ENCODE results near the gene MFSD11. TPM values are rescaled to one million over a fixed set of nuclear protein-coding genes. Genes with fewer than 3 reads are reported as not detected.
"Not testable (repeated sequence)": the region's sequence is repeated elsewhere in the genome, so short reads cannot be mapped to it uniquely, and the experiment has no call there.

MFSD11 gene
- total and polyA plus RNA-seq, 2 experiments from 2014 or later: 55.6 to 69.2 TPM

- no peaks in the 10 kb centered on the region for H3K27me3 ChIP-seq
- TF ChIP-seq CTCF (IDR thresholded peaks at IDR 0.05; ENCODE audit: low read depth, low read length): peak; percentile 69
Measured at GRCh38 chr17:76726776-76727718, 10.9 kb upstream of the MFSD11 start, which contains the start of gene METTL23. METTL23 (plus strand) TSS chr17:76726839; CDS start chr17:76729711, 2,872 bp downstream.

GRCh38 chr17:76727745-76728456 is 10.0 kb upstream of the MFSD11 start:
- Histone ChIP-seq H3K27ac (peak overlapping the region; percentile 92), H3K4me3 (peak overlapping the region; percentile 91), H3K4me1 (ENCODE audit: low read depth) (peaks cover 19% of the 10 kb centered on the region), H3K9me3 (ENCODE audit: low read depth) (no peaks in the 10 kb centered on the region), H3K36me3 (peaks cover 22% of the 10 kb centered on the region), H3K27me3 (no peaks in the 10 kb centered on the region)
- DNase-seq (ENCODE audit: low read depth in 1 of 2, low spot score in 1 of 2): peak in 1 of 2 donors; percentile 34
- TF ChIP-seq CTCF (IDR thresholded peaks at IDR 0.05; ENCODE audit: low read depth, low read length): no peak

More at GRCh38 chr17:76726776-76727718, 10.9 kb upstream of the MFSD11 start, which contains the start of gene METTL23:
- H3K9me3 ChIP-seq (ENCODE audit: low read depth): no peaks in the 10 kb centered on the region
- peaks cover 19% of the 10 kb centered on the region for H3K4me1 ChIP-seq (ENCODE audit: low read depth)
- peaks cover 19% of the 10 kb centered on the region for H3K36me3 ChIP-seq
- H3K4me3 ChIP-seq: peak within 1 kb of the TSS; percentile 91
- H3K27ac ChIP-seq: peak within 1 kb of the TSS; percentile 92
- peak; percentile 79 to 83 for DNase-seq (ENCODE audit: low read depth in 1 of 2, low spot score in 1 of 2)

- H3K4me1 ChIP-seq (ENCODE audit: low read depth): peaks cover 18% of the 10 kb centered on the region
- peak overlapping the region; percentile 37 for H3K27ac ChIP-seq
- peaks cover 36% of the 10 kb centered on the region for H3K36me3 ChIP-seq
- H3K27me3 ChIP-seq; H3K9me3 ChIP-seq (ENCODE audit: low read depth); DNase-seq (ENCODE audit: low read depth in 1 of 2, low spot score in 1 of 2); H3K4me3 ChIP-seq: not testable (repeated sequence)
Measured at GRCh38 chr17:76731800-76732733, 5.9 kb upstream of the MFSD11 start.

- Histone ChIP-seq H3K36me3 (peaks cover 36% of the 10 kb centered on the region), H3K27me3 (no peaks in the 10 kb centered on the region), H3K4me1 (ENCODE audit: low read depth) (peaks cover 11% of the 10 kb centered on the region), H3K9me3 (ENCODE audit: low read depth) (no peaks in the 10 kb centered on the region), H3K27ac (peak overlapping the region; percentile 37), H3K4me3 (no peak overlapping the region)
- DNase-seq (ENCODE audit: low read depth in 1 of 2, low spot score in 1 of 2): peak in 1 of 2 donors; percentile 51
- no peak for TF ChIP-seq CTCF (IDR thresholded peaks at IDR 0.05; ENCODE audit: low read depth, low read length)
Measured at GRCh38 chr17:76732734-76733617, 4.9 kb upstream of the MFSD11 start.

GRCh38 chr17:76733618-76733957 is 4.3 kb upstream of the MFSD11 start:
- H3K4me3 ChIP-seq: peak overlapping the region; percentile 90
- no peaks in the 10 kb centered on the region for H3K27me3 ChIP-seq
- no peak for DNase-seq (ENCODE audit: low read depth in 1 of 2, low spot score in 1 of 2)
- TF ChIP-seq CTCF (IDR thresholded peaks at IDR 0.05; ENCODE audit: low read depth, low read length): no peak
- peak overlapping the region; percentile 15 for H3K27ac ChIP-seq
- peaks cover 36% of the 10 kb centered on the region for H3K36me3 ChIP-seq
- no peaks in the 10 kb centered on the region for H3K9me3 ChIP-seq (ENCODE audit: low read depth)
- peaks cover 10% of the 10 kb centered on the region for H3K4me1 ChIP-seq (ENCODE audit: low read depth)

All from cardiac muscle cell (in vitro differentiated cells and primary cell).